B cell (primary cell): Measurements from ENCODE around the gene SDK1. TPM values are rescaled to one million over a fixed set of nuclear protein-coding genes. Genes with fewer than 3 reads are reported as not detected.

Experiments
- ATAC-seq: fragments of 200-7000 bp; cut with Tn5 transposase; one replicate; pipeline ENCODE4 v1.10.0; 2021; ENCODE audit warnings: low read depth, mild to moderate bottlenecking, moderate number of reproducible peaks, moderate library complexity
- CTCF ChIA-PET: fragments of 350-600 bp; sonication (Branson Sonifier 250); formaldehyde crosslinking; loops from one replicate; lab custom pipeline; 2021; ENCODE audit warnings: antibody characterized with exemption, inconsistent platforms; lab: Charles Lee
- POLR2A ChIA-PET: fragments of 350-600 bp; sonication (Branson Sonifier 250); formaldehyde crosslinking; loops from one replicate; lab custom pipeline; 2021; ENCODE audit warnings: antibody characterized with exemption; lab: Charles Lee
- DNase-seq: peaks from one replicate; pipeline ENCODE4 v3.0.0; 2013
- H2AFZ ChIP-seq: 2 replicates; pipeline ENCODE4 v1.6.1; 2012; ENCODE audit warnings: mild to moderate bottlenecking, low read depth, low read length; ENCODE audit not compliant: insufficient read depth, poor library complexity, severe bottlenecking
- H3K27ac ChIP-seq, 2 donors: 1 replicate in 1 of 2; 2 replicates in 1 of 2; pipeline ENCODE4 v1.5.1; 2012 to 2013; ENCODE audit warnings: low read length in 2 of 2, mild to moderate bottlenecking in 2 of 2, moderate library complexity in 1 of 2
- H3K27me3 ChIP-seq, 4 experiments: fragments of 200-600 bp in 1 of 4; sonication (generic) in 1 of 4; replicated peaks in 1 of 4; 1 replicate in 2 of 4; 2 replicates in 2 of 4; pipeline versions ENCODE4 v1.6.1 to v1.7.0; 2013 to 2016; ENCODE audit warnings: low read length in 3 of 4, mild to moderate bottlenecking in 2 of 4, mixed read lengths in 1 of 4, moderate library complexity in 1 of 4; ENCODE audit not compliant: insufficient read depth in 4 of 4, control insufficient read depth in 3 of 4; ENCODE audit errors: control extremely low read depth in 1 of 4
- H3K36me3 ChIP-seq, 2 experiments: replicated peaks in 1 of 2; 1 replicate in 1 of 2; 2 replicates in 1 of 2; pipeline versions ENCODE4 v1.6.1 to v1.7.1; 2013; ENCODE audit warnings: low read length in 1 of 2; ENCODE audit not compliant: insufficient read depth in 2 of 2, control insufficient read depth in 1 of 2; ENCODE audit errors: control extremely low read depth in 1 of 2, extremely low read depth in 1 of 2
- H3K4me1 ChIP-seq, 2 donors: fragments of 200-600 bp in 1 of 2; sonication (generic) in 1 of 2; 1 replicate in 1 of 2; 2 replicates in 1 of 2; pipeline versions ENCODE4 v1.5.1 to v1.6.1; 2013 to 2017; ENCODE audit warnings: low read length in 2 of 2; ENCODE audit not compliant: control insufficient read depth in 2 of 2, insufficient read depth in 2 of 2
- H3K4me2 ChIP-seq: replicated peaks from 2 replicates; pipeline ENCODE3; 2012; ENCODE audit warnings: mild to moderate bottlenecking, low read depth, low read length; ENCODE audit not compliant: poor library complexity, severe bottlenecking
- H3K4me3 ChIP-seq, 5 experiments: fragments of 200-600 bp in 1 of 5; sonication (generic) in 1 of 5; 1 replicate in 3 of 5; 2 replicates in 2 of 5; pipeline versions ENCODE4 v1.5.1 to v1.7.0; 2011 to 2016; ENCODE audit warnings: low read length in 4 of 5, mild to moderate bottlenecking in 4 of 5, low read depth in 2 of 5, control low read depth in 1 of 5, moderate library complexity in 1 of 5; ENCODE audit not compliant: insufficient read depth in 1 of 5; ENCODE audit errors: control extremely low read depth in 1 of 5, extremely low read depth in 1 of 5
- H3K79me2 ChIP-seq: fragments of 200-600 bp; sonication (generic); one replicate; pipeline ENCODE4 v1.6.0; 2016; ENCODE audit warnings: low read length; ENCODE audit not compliant: control insufficient read depth, insufficient read depth
- H3K9ac ChIP-seq: fragments of 200-600 bp; sonication (generic); 2 replicates; pipeline ENCODE4 v1.6.1; 2017; ENCODE audit warnings: mild to moderate bottlenecking, low read length, moderate library complexity
- H3K9me3 ChIP-seq, 3 donors: one replicate each; pipeline versions ENCODE4 v1.6.1 to v1.7.1; 2013; ENCODE audit warnings: low read length in 2 of 3; ENCODE audit not compliant: control insufficient read depth in 2 of 3, insufficient read depth in 1 of 3; ENCODE audit errors: control extremely low read depth in 1 of 3
- H4K20me1 ChIP-seq: 2 replicates; pipeline ENCODE4 v1.6.0; 2012; ENCODE audit warnings: mild to moderate bottlenecking, low read length; ENCODE audit not compliant: insufficient read depth, control insufficient read depth, poor library complexity, severe bottlenecking
- H3K27ac Mint-ChIP-seq: one replicate; pipeline ENCODE4 v1.8.0; 2021; ENCODE audit warnings: mixed read lengths
- H3K27me3 Mint-ChIP-seq: one replicate; pipeline ENCODE4 v1.8.0; 2021; ENCODE audit warnings: mixed read lengths
- H3K4me1 Mint-ChIP-seq: one replicate; pipeline ENCODE4 v1.8.0; 2021; ENCODE audit warnings: mixed read lengths
- H3K4me3 Mint-ChIP-seq: one replicate; pipeline ENCODE4 v1.8.0; 2021; ENCODE audit warnings: mixed read lengths
- H3K9me3 Mint-ChIP-seq: one replicate; pipeline ENCODE4 v1.8.0; 2022; ENCODE audit warnings: mixed read lengths; ENCODE audit not compliant: insufficient read depth
- EZH2 ChIP-seq: IDR thresholded peaks from 2 replicates; pipeline ENCODE4 v1.6.1; 2012; ENCODE audit warnings: borderline replicate concordance, low read depth, mild to moderate bottlenecking, moderate library complexity, low read length; ENCODE audit not compliant: insufficient read depth, poor library complexity, severe bottlenecking
- WGBS: methylation state at CpG from one replicate; pipeline ENCODE4 v1.1.5; 2013; ENCODE audit warnings: missing lambda C conversion rate; ENCODE audit not compliant: insufficient coverage; 5-methylcytosine and 5-hydroxymethylcytosine counted together
- intact Hi-C: fragments of 100-400 bp; cut with micrococcal nuclease; formaldehyde crosslinking; loops from one replicate; pipeline ENCODE4 v1.10.0; 2022
- polyA plus RNA-seq: library from polyadenylated mRNA; depleted of rRNA; stranded (reverse); fragments of >200 nt; gene quantifications from 2 replicates; pipeline ENCODE4 v1.2.3, GENCODE V29; 2012
- total RNA-seq, 2 donors: library from RNA; stranded (reverse); fragments of 120-200 nt in 1 of 2; gene quantifications; 1 replicate in 1 of 2; 2 replicates in 1 of 2; pipeline versions ENCODE4 v1.2.3 to v1.2.4, GENCODE V29; 2013 to 2022
- TF ChIP-seq, protein P1 (sequence below): fragments of 200-600 bp; IDR thresholded peaks from one replicate; pipeline ENCODE4 v1.8.0; 2022; ENCODE audit warnings: antibody characterized with exemption, mild to moderate bottlenecking

The SDK1 gene
- total and polyA plus RNA-seq, 2 donors (not counting 1 experiment from before 2014, with no cell fraction given), result 0.73 to 2.0 TPM

DNA sequence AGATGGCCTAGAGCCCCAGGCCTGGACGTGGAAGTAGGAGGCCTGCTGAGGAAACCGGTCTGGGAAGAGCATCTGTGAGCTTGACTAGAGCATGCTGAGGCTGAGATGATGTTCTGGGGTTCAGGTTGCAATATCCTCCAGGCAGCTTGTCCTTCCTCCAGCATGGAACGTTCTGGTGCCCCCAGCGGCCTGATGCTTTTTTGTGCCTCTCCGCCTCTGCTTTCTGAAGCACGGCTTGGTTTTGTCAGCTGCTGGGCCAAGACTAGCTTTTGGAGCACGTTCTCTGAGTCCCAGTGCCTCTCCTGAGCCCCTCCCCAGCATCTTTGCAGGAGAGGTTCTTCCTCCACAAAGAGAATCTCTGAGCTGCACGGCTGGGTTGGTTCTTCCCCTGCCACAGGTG, 699.1 kb downstream of the SDK1 start:
- TF ChIP-seq EZH2, result no peak
- TF ChIP-seq, protein P1, sequence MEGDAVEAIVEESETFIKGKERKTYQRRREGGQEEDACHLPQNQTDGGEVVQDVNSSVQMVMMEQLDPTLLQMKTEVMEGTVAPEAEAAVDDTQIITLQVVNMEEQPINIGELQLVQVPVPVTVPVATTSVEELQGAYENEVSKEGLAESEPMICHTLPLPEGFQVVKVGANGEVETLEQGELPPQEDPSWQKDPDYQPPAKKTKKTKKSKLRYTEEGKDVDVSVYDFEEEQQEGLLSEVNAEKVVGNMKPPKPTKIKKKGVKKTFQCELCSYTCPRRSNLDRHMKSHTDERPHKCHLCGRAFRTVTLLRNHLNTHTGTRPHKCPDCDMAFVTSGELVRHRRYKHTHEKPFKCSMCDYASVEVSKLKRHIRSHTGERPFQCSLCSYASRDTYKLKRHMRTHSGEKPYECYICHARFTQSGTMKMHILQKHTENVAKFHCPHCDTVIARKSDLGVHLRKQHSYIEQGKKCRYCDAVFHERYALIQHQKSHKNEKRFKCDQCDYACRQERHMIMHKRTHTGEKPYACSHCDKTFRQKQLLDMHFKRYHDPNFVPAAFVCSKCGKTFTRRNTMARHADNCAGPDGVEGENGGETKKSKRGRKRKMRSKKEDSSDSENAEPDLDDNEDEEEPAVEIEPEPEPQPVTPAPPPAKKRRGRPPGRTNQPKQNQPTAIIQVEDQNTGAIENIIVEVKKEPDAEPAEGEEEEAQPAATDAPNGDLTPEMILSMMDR, result no peak
- H3K4me1 ChIP-seq, result no peaks in the 10 kb centered on the region
- H3K36me3 ChIP-seq, result no peaks in the 10 kb centered on the region
- Mint-ChIP-seq H3K27ac (no peak overlapping the region), H3K4me3 (no peak overlapping the region), H3K27me3 (peaks cover 11% of the 10 kb centered on the region), H3K4me1 (no peaks in the 10 kb centered on the region), H3K9me3 (no peaks in the 10 kb centered on the region)
- DNase-seq, result no peak
- no peak for ATAC-seq
- ChIA-PET POLR2A (no interaction called here), CTCF (no interaction called here)
- H2AFZ ChIP-seq, result no peak overlapping the region
- WGBS, result 74% methylated on average over 8 of the region's 8 CpGs
- H3K4me2 ChIP-seq, result no peak overlapping the region
- H3K79me2 ChIP-seq, result no peaks in the 10 kb centered on the region
- no peaks in the 10 kb centered on the region for H3K9me3 ChIP-seq
- peaks cover 0 to 3% (median 0%) of the 10 kb centered on the region in 4 experiments for H3K27me3 ChIP-seq
- no peak overlapping the region for H3K4me3 ChIP-seq
- intact Hi-C loops, result no loop called here
- H4K20me1 ChIP-seq, result no peaks in the 10 kb centered on the region
- no peak overlapping the region for H3K9ac ChIP-seq
- no peak overlapping the region for H3K27ac ChIP-seq

DNA sequence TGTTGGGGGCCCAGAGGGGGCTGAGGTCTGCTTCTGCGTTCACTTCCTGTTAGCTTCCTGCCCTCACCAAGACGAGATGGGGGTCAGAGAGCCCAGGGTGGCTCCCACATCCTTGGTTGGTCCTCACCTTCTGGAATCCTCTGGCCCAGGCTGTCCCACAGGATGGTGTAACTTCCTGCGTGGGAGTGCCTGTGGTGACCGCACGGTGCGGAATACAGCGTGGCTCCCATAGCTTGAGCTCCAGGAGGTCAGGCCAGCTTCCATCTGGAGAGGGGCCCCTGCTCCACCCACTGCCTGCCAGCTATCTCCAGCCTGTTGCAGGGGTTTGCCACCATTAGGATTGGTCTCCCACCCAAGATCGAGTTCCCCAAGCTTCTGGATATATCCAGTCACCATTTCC, 699.9 kb downstream of the SDK1 start:
- Histone ChIP-seq H3K4me1 (no peaks in the 10 kb centered on the region), H3K9ac (no peak overlapping the region), H3K4me2 (no peak overlapping the region), H3K79me2 (no peaks in the 10 kb centered on the region), H3K36me3 (no peaks in the 10 kb centered on the region), H3K27me3 (peaks cover 0 to 3% (median 0%) of the 10 kb centered on the region in 4 experiments), H2AFZ (no peak overlapping the region), H4K20me1 (no peaks in the 10 kb centered on the region), H3K4me3 (no peak overlapping the region), H3K9me3 (no peaks in the 10 kb centered on the region), H3K27ac (no peak overlapping the region)
- peaks cover 6% of the 10 kb centered on the region for H3K27me3 Mint-ChIP-seq
- CTCF ChIA-PET, result no interaction called here
- H3K4me1 Mint-ChIP-seq, result no peaks in the 10 kb centered on the region
- ATAC-seq (no peak), DNase-seq (no peak)
- intact Hi-C loops, result no loop called here
- H3K9me3 Mint-ChIP-seq, result no peaks in the 10 kb centered on the region
- H3K27ac Mint-ChIP-seq, result no peak overlapping the region
- H3K4me3 Mint-ChIP-seq, result no peak overlapping the region
- WGBS, result 60% methylated on average over 8 of the region's 8 CpGs
- POLR2A ChIA-PET, result no interaction called here
- TF ChIP-seq, protein P1, result no peak
